Activated CD4-positive, alpha-beta memory T cell treated with anti-CD3 and anti-CD28 coated beads, Interleukin-2, amount 10 ng/mL, durations not matched to agents 7 days and 5 days (primary cell): ENCODE measurements around the gene LSAMP. TPM values are rescaled to one million over a fixed set of nuclear protein-coding genes. Genes with fewer than 3 reads are reported as not detected.

ENCODE experiments used
- CTCF ChIA-PET: fragments of 350-600 bp; sonication (Branson Sonifier 250); formaldehyde crosslinking; loops from one replicate; lab custom pipeline; 2021; ENCODE audit warnings: antibody characterized with exemption, inconsistent platforms; lab: Charles Lee
- POLR2A ChIA-PET: fragments of 350-600 bp; sonication (Branson Sonifier 250); formaldehyde crosslinking; loops from one replicate; lab custom pipeline; 2021; ENCODE audit warnings: antibody characterized with exemption; lab: Charles Lee
- DNase-seq: peaks from one replicate; pipeline ENCODE4 v3.0.0-alpha.2; 2020
- H3K27ac Mint-ChIP-seq: one replicate; pipeline ENCODE4 v1.8.0; 2021; ENCODE audit warnings: mild to moderate bottlenecking, mixed read lengths
- H3K27me3 Mint-ChIP-seq: one replicate; pipeline ENCODE4 v1.8.0; 2021; ENCODE audit warnings: mixed read lengths
- H3K36me3 Mint-ChIP-seq: one replicate; pipeline ENCODE4 v1.8.0; 2021; ENCODE audit warnings: low read depth, mixed read lengths
- H3K4me1 Mint-ChIP-seq: one replicate; pipeline ENCODE4 v1.8.0; 2021; ENCODE audit warnings: mixed read lengths
- H3K4me3 Mint-ChIP-seq: one replicate; pipeline ENCODE4 v1.8.0; 2021; ENCODE audit warnings: mild to moderate bottlenecking, mixed read lengths
- H3K9me3 Mint-ChIP-seq: one replicate; pipeline ENCODE4 v1.8.0; 2021; ENCODE audit warnings: mixed read lengths
- total RNA-seq, 2 experiments: library from RNA; stranded (reverse); gene quantifications; one replicate each; pipeline ENCODE4 v1.2.3, GENCODE V29; 2021

Gene LSAMP
- total RNA-seq, 2 experiments from 2014 or later: not detected

DNA sequence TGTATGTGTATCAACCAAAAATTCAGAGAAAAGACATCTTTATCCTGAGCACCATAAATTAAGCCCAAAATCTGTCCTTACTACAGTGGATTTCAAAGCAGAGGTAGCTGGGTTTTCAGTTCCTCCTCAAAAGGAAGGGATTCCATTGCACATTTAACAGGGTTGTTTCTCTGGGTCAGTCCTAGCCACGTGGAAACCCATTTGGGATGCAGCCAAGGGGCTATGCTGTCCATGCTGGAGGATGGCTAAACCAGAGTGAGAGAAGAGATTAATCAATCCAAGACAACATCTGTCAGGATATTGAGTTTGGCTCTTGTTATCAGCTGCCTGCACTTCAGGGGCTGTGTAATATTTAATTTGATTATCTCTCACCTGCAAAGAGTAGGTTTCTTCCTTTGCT is 28.1 kb downstream of the LSAMP start:
- Mint-ChIP-seq H3K27me3 (no peaks in the 10 kb centered on the region), H3K27ac (no peak overlapping the region), H3K4me1 (no peaks in the 10 kb centered on the region), H3K4me3 (no peak overlapping the region), H3K36me3 (no peaks in the 10 kb centered on the region), H3K9me3 (no peaks in the 10 kb centered on the region)
- ChIA-PET CTCF (no interaction called here), POLR2A (no interaction called here)
- DNase-seq: no peak

DNA sequence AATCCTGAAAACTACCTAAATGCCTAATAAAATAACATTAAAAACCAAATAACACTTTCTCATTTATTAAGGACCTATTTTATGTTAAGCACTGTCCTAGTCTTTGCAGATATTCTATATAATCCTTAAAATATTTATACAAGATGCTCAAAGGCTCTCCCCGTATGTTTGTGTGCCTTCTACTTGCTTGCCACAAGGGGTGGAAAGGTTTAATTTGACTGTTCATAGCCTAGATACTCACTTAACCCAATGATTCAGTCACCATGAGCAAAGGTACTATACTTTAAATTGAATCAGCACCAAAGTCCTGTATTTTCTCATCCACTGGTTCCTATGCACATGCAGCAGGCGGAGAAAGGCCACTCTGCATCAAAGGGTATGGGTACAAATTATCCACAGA is 32.0 kb downstream of the LSAMP start:
- DNase-seq: no peak
- no peaks in the 10 kb centered on the region for H3K36me3 Mint-ChIP-seq
- ChIA-PET CTCF (no interaction called here), POLR2A (no interaction called here)
- H3K27me3 Mint-ChIP-seq: no peaks in the 10 kb centered on the region
- H3K4me3 Mint-ChIP-seq: no peak overlapping the region
- H3K9me3 Mint-ChIP-seq: peaks cover 3% of the 10 kb centered on the region
- no peak overlapping the region for H3K27ac Mint-ChIP-seq
- H3K4me1 Mint-ChIP-seq: no peaks in the 10 kb centered on the region

DNA sequence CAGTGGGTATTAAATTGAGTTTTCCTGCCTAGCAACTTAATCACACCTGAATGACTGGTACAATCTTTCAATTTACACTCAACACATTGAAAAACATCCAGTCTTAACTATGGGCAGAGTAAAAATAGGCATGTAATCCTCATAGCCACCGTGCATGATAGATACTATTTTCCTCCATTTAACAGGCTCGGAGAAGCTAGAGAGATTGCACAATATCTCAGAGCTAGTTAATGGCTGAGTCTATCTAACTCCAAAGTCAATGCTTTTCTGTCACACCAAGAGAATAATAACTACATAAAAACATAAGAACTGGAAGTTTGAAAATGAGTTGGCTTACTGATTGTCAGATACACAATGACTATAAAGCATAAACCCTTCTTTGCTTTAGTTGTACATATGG is 36.8 kb downstream of the LSAMP start:
- H3K4me3 Mint-ChIP-seq: no peak overlapping the region
- no peaks in the 10 kb centered on the region for H3K36me3 Mint-ChIP-seq
- H3K27me3 Mint-ChIP-seq: no peaks in the 10 kb centered on the region
- ChIA-PET POLR2A (no interaction called here), CTCF (no interaction called here)
- H3K9me3 Mint-ChIP-seq: peaks cover 3% of the 10 kb centered on the region
- no peaks in the 10 kb centered on the region for H3K4me1 Mint-ChIP-seq
- no peak for DNase-seq
- H3K27ac Mint-ChIP-seq: no peak overlapping the region

DNA sequence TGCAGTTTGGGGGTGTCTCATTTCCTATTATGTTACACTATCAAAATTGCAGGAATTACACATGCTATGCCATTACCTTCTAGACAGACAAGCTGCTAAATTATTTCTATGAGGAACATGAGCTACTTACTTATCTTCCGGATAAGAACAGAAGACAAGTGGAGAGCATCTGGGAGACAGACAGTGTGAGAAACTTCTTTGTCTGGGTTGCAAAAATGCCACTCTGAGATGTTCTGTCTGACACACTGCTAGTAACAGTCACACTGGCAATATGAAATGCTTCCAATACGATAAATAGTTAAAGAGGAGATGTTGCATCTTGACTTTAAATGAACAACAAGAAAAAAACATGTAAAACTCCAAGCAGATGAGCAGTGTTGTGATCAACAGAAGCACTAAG is 40.1 kb downstream of the LSAMP start:
- H3K27ac Mint-ChIP-seq: no peak overlapping the region
- DNase-seq: no peak
- H3K4me1 Mint-ChIP-seq: no peaks in the 10 kb centered on the region
- H3K27me3 Mint-ChIP-seq: no peaks in the 10 kb centered on the region
- H3K36me3 Mint-ChIP-seq: no peaks in the 10 kb centered on the region
- H3K4me3 Mint-ChIP-seq: no peak overlapping the region
- CTCF ChIA-PET: no interaction called here
- peaks cover 5% of the 10 kb centered on the region for H3K9me3 Mint-ChIP-seq
- POLR2A ChIA-PET: no interaction called here

DNA sequence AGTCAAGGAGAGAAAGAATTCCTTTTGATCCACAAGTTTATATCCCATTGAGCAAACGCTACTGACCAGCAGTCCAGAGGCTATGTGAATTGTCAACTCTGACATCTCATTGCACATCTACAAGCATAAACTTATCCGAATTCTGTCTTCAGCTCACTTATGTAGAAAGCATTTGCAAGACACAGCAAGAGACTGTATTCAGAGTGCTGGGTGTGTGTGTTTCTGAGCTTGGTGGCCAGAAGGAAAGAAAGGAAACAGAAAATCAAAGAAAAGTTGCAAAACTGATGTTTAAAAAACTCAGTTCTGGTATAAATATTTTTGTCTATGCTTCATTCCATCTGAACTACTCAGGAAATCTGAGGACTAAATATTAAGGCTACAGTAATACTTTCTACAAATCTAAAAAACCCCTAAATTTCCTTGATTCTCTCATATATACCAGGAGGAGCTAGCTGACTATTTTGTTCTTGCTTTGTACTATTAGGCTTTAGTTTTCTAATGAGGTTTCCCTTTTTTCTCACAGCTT is 45.5 kb downstream of the LSAMP start:
- POLR2A ChIA-PET: no interaction called here
- Mint-ChIP-seq H3K27me3 (no peaks in the 10 kb centered on the region), H3K4me3 (no peak overlapping the region), H3K27ac (no peak overlapping the region), H3K36me3 (no peaks in the 10 kb centered on the region), H3K9me3 (peaks cover 2% of the 10 kb centered on the region), H3K4me1 (no peaks in the 10 kb centered on the region)
- CTCF ChIA-PET: no interaction called here
- DNase-seq: no peak

DNA sequence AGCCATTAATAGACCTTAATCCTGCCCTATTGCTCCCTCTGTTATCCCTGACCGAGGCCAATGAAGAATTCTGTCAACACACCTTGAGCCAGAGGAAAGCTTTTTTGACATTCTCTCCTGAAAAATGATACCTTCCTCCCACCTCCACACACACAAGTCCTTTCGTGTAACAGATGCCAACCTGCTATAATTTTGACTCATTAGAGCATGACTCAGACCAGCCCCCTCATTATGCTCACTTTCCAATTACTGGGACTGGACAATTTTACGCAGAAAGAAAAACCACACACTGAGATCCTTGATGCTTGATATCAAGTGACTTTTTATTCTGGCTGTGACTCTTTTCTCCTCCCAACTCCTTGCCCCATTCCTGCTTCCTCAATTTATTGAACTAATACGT is 50.9 kb downstream of the LSAMP start:
- peaks cover 6% of the 10 kb centered on the region for H3K9me3 Mint-ChIP-seq
- no peak overlapping the region for H3K27ac Mint-ChIP-seq
- no peaks in the 10 kb centered on the region for H3K36me3 Mint-ChIP-seq
- H3K4me3 Mint-ChIP-seq: no peak overlapping the region
- H3K27me3 Mint-ChIP-seq: no peaks in the 10 kb centered on the region
- H3K4me1 Mint-ChIP-seq: no peaks in the 10 kb centered on the region
- no peak for DNase-seq
- POLR2A ChIA-PET: no interaction called here
- CTCF ChIA-PET: no interaction called here

DNA sequence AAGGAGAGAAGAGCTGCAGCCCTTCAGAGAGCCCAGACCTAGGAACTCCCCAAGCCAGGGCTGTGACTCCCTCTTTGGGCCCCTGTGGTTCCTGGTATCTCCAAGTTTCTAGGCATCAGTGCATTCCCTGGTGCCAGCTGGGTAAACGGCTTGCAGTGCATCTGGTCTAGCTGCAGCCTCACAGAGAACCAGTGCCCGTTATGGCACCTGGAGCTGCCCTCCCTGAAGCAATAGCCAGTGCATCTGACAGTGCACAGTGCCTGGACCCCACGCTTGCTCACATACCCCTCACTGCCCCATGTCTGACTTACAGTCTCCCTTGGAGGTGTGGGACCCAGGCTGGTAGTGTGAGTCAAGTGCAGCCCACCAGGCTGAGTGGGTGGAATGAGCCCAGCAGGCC is 52.1 kb downstream of the LSAMP start:
- Mint-ChIP-seq H3K36me3 (no peaks in the 10 kb centered on the region), H3K4me1 (no peaks in the 10 kb centered on the region), H3K27me3 (no peaks in the 10 kb centered on the region), H3K9me3 (peaks cover 7% of the 10 kb centered on the region), H3K4me3 (no peak overlapping the region), H3K27ac (no peak overlapping the region)
- CTCF ChIA-PET: no interaction called here
- DNase-seq: no peak
- POLR2A ChIA-PET: no interaction called here

DNA sequence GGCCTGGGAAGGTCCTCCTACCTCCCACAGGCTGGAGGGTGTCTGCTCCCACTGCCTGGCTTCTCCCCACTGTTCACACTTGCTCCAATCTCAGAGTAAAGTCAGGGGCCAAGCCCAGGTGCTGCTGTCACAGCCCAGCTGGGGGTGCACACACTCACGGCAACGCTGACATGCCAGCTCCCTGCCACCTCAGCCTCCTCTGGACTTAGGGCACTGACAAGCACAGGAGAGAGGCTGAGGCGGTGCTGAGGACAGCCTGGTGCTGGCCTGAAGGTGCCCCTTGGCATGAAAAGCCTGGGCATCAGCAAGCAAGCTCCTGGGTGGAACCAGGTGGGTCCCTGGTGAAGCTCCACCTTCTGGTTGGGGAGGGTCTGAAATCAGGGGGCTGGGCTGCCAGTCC is 53.0 kb downstream of the LSAMP start:
- H3K4me3 Mint-ChIP-seq: no peak overlapping the region
- DNase-seq: no peak
- H3K4me1 Mint-ChIP-seq: no peaks in the 10 kb centered on the region
- no peaks in the 10 kb centered on the region for H3K36me3 Mint-ChIP-seq
- peaks cover 7% of the 10 kb centered on the region for H3K9me3 Mint-ChIP-seq
- H3K27ac Mint-ChIP-seq: no peak overlapping the region
- no peaks in the 10 kb centered on the region for H3K27me3 Mint-ChIP-seq
- ChIA-PET CTCF (no interaction called here), POLR2A (no interaction called here)

DNA sequence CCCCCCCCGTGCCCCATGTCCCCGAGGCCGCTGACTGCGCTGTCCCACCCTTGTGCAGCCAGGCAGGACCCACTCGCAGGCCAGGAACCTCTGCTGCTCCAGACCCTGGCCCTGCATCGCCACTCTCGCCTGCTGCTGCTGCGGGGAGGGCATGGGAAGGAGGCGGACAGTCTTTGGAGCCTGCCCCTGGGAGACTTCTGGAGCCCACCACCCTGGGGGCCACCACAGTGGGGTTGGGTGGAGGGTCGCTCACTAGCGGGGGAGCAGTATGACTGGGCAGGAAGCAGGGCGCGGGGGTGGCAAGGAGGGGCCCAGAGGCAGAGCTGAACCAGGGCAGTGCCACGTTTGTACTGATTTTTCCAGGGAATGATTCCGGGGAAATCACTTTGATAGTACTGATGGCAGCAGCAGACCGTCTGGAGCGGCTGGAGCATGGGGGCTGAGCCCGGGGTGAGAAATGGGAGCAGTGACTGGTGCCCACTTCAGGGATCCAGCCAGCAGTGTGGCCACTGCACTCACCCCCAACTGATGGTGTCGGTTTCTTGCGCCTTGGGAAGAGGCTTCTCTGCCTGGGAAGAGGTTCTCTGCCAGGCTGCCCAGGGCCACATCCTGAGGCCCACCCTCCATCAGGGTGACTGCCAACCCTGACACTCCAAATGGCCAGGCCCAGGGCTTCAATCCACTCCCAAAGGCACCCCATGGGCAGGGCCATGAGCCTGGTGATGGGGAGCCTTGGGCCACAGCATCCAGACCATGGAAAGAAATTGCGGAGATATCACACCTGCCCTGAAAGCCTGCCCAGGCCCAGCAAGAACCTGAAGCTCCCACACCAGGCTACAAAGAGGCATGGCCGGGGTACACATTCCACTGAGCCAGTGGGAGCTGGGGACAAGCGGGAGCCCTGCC is 53.7 kb downstream of the LSAMP start:
- Mint-ChIP-seq H3K36me3 (no peaks in the 10 kb centered on the region), H3K9me3 (peaks cover 7% of the 10 kb centered on the region), H3K27me3 (no peaks in the 10 kb centered on the region), H3K27ac (no peak overlapping the region), H3K4me1 (no peaks in the 10 kb centered on the region), H3K4me3 (no peak overlapping the region)
- ChIA-PET CTCF (no interaction called here), POLR2A (no interaction called here)
- no peak for DNase-seq

DNA sequence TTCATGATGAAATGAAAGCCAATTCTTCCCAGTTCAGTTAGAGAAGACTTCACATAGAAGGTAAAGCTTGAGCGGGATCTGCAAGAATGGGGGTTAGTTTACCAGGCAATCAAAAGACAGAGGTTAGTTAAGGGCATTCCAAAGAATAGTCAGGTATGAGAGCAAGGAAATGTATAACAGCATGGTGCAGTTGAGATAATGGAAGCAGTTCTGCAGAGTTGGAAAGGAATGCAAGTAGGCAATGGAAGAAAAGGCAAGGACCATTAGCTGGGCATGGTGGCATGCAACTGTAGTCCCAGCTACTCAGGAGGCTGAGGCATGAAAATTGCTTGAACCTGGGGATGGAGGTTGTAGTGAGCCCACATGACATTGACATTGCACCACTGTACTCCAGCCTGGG is 55.0 kb downstream of the LSAMP start:
- no peak for DNase-seq
- Mint-ChIP-seq H3K9me3 (peaks cover 7% of the 10 kb centered on the region), H3K4me1 (no peaks in the 10 kb centered on the region), H3K27me3 (no peaks in the 10 kb centered on the region), H3K36me3 (no peaks in the 10 kb centered on the region), H3K4me3 (no peak overlapping the region), H3K27ac (no peak overlapping the region)
- ChIA-PET POLR2A (no interaction called here), CTCF (no interaction called here)

DNA sequence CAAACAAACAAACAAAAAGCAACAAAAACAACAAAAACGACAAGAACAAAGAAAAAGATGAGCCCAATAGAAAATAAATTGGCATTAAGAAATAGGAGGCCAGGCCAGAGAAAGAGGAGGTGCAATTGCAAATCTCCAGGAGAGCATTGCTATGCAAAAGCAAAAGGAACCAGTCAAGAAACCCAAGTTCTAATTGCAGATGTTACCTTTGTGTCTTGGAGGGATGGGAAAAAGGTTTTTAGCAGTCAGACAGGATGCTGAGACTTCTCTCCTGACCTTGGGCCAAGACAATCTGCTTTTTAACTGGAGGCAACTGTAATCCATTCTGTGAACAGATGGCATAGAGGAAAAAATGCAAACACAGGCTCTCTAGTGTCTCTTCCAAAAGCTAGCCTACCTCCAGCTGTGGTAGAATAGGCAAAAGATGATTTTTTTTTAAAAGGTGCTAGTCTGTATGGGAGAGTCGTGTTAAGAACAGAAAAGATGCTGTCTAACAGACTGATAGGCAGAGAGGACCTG is 56.4 kb downstream of the LSAMP start:
- POLR2A ChIA-PET: no interaction called here
- peaks cover 7% of the 10 kb centered on the region for H3K9me3 Mint-ChIP-seq
- H3K27me3 Mint-ChIP-seq: no peaks in the 10 kb centered on the region
- H3K4me1 Mint-ChIP-seq: no peaks in the 10 kb centered on the region
- no peak overlapping the region for H3K4me3 Mint-ChIP-seq
- no peak overlapping the region for H3K27ac Mint-ChIP-seq
- no peak for DNase-seq
- CTCF ChIA-PET: no interaction called here
- H3K36me3 Mint-ChIP-seq: no peaks in the 10 kb centered on the region

DNA sequence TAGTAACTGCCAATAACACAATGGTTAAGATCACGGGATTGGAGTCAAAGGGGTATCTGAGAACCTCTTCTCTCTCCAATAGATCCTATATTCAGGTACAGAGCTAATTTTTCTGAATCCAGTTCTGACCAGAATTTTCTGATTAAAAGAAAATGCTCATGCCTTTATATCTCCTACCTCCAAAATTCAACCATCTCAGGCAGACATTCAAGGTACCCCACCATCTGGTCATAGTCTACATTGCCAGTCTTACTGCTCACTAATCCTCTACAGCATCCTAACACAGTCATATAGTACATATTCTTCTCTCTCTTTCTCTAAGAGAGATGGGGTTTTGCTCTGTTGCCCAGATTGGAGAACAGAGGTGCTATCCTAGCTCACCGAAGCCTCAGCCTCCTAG is 59.1 kb downstream of the LSAMP start:
- DNase-seq: no peak
- no peaks in the 10 kb centered on the region for H3K36me3 Mint-ChIP-seq
- ChIA-PET CTCF (no interaction called here), POLR2A (no interaction called here)
- H3K4me3 Mint-ChIP-seq: no peak overlapping the region
- H3K27ac Mint-ChIP-seq: no peak overlapping the region
- H3K4me1 Mint-ChIP-seq: no peaks in the 10 kb centered on the region
- H3K9me3 Mint-ChIP-seq: peaks cover 5% of the 10 kb centered on the region
- no peaks in the 10 kb centered on the region for H3K27me3 Mint-ChIP-seq

DNA sequence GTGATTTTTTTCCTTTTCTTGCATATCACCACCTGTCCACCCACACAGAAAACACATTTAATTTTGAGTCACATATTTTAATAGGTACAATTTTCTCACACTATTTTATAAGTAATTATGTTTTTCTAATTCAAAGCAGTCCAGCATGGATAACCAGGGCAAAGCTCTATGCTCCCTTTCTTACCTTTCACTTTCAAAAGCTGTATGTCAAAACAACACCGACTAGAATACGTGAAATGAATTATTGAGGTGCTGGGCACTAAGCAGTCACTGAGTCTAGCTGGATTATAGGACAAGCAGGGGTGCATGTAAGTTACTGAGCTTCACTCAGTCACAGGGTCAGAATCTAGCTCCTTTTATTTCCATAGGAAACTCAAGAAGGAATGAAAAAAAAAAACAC is 60.6 kb downstream of the LSAMP start:
- no peak for DNase-seq
- Mint-ChIP-seq H3K36me3 (no peaks in the 10 kb centered on the region), H3K4me1 (no peaks in the 10 kb centered on the region), H3K27me3 (no peaks in the 10 kb centered on the region), H3K9me3 (peaks cover 2% of the 10 kb centered on the region), H3K4me3 (no peak overlapping the region), H3K27ac (no peak overlapping the region)
- POLR2A ChIA-PET: no interaction called here
- CTCF ChIA-PET: no interaction called here

DNA sequence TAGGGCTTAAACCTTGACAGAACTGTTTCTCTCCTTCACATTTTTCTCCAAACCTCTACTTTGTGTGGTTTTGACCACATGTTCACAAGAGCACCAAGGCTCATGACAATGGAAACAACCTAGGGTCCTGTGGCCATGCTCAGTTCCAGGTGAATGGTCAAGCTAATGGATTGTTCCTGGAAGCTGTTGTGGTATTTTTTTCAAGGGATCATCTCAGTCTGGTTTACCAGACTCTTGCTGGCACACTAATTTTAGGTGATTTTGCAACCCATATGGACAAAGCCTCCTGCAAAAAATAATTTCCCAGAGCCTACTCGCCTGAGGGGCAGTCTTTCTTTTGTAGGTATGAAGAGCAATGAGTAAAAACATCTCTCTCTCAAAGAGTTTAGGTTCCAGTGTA is 67.2 kb downstream of the LSAMP start:
- Mint-ChIP-seq H3K9me3 (no peaks in the 10 kb centered on the region), H3K27ac (no peak overlapping the region), H3K4me1 (no peaks in the 10 kb centered on the region), H3K4me3 (no peak overlapping the region), H3K36me3 (no peaks in the 10 kb centered on the region), H3K27me3 (no peaks in the 10 kb centered on the region)
- ChIA-PET CTCF (no interaction called here), POLR2A (no interaction called here)
- no peak for DNase-seq
